ENCODE data around the gene NAA60.
A peak's percentile ranks its signal among the peaks of the same experiment; 100 is the strongest.
"Not testable (repeated sequence)": the region's sequence is repeated elsewhere in the genome, so short reads cannot be mapped to it uniquely, and the experiment has no call there.

NAA60 gene

GRCh38 chr16:3518986-3519348 lies 75.5 kb downstream of the NAA60 start:
- H3K4me1 ChIP-seq, result no peaks in the 10 kb centered on the region
- no peak for DNase-seq (ENCODE audit: low spot score in 2 of 2)
- H3K9me3 ChIP-seq, result no peaks in the 10 kb centered on the region
- no peaks in the 10 kb centered on the region for H3K27me3 ChIP-seq (ENCODE audit: low read depth)
- no peaks in the 10 kb centered on the region; the same call in none of the 2 replicates for H3K36me3 ChIP-seq (replicated peaks)
- H3K4me3 ChIP-seq, result no peak overlapping the region
- in situ Hi-C loops (cut with MboI; ENCODE audit: low sequenced_read_pairs), result no loop called here

- Histone ChIP-seq H3K9me3 (no peaks in the 10 kb centered on the region), H3K4me3 (no peak overlapping the region), H3K27me3 (ENCODE audit: low read depth) (no peaks in the 10 kb centered on the region), H3K4me1 (no peaks in the 10 kb centered on the region), H3K36me3 (replicated peaks) (no peaks in the 10 kb centered on the region; the same call in none of the 2 replicates)
- in situ Hi-C loops (cut with MboI; ENCODE audit: low sequenced_read_pairs), result no loop called here
- DNase-seq (ENCODE audit: low spot score in 2 of 2), result no peak
These were observed 76.1 kb downstream of the NAA60 start for GRCh38 chr16:3519581-3519980.

GRCh38 chr16:3520413-3520812 lies 76.9 kb downstream of the NAA60 start:
- Histone ChIP-seq H3K4me1 (no peaks in the 10 kb centered on the region), H3K27me3 (ENCODE audit: low read depth) (no peaks in the 10 kb centered on the region), H3K36me3 (replicated peaks) (no peaks in the 10 kb centered on the region; the same call in none of the 2 replicates), H3K9me3 (no peaks in the 10 kb centered on the region), H3K4me3 (no peak overlapping the region)
- no peak for DNase-seq (ENCODE audit: low spot score in 2 of 2)
- in situ Hi-C loops (cut with MboI; ENCODE audit: low sequenced_read_pairs), result no loop called here

- H3K36me3 ChIP-seq (replicated peaks), result no peaks in the 10 kb centered on the region; the same call in none of the 2 replicates
- no peaks in the 10 kb centered on the region for H3K27me3 ChIP-seq (ENCODE audit: low read depth)
- DNase-seq (ENCODE audit: low spot score in 2 of 2), result no peak
- H3K4me1 ChIP-seq, result no peaks in the 10 kb centered on the region
- no peaks in the 10 kb centered on the region for H3K9me3 ChIP-seq
- in situ Hi-C loops (cut with MboI; ENCODE audit: low sequenced_read_pairs), result no loop called here
- H3K4me3 ChIP-seq, result no peak overlapping the region
These were observed 77.4 kb downstream of the NAA60 start for GRCh38 chr16:3520841-3521240.

- no peak overlapping the region for H3K4me3 ChIP-seq
- no peaks in the 10 kb centered on the region; the same call in none of the 2 replicates for H3K36me3 ChIP-seq (replicated peaks)
- H3K27me3 ChIP-seq (ENCODE audit: low read depth), result no peaks in the 10 kb centered on the region
- in situ Hi-C loops (cut with MboI; ENCODE audit: low sequenced_read_pairs), result no loop called here
- H3K9me3 ChIP-seq, result no peaks in the 10 kb centered on the region
- DNase-seq (ENCODE audit: low spot score in 2 of 2), result no peak
- H3K4me1 ChIP-seq, result no peaks in the 10 kb centered on the region
These were observed 79.8 kb downstream of the NAA60 start for GRCh38 chr16:3523281-3523680.

GRCh38 chr16:3525951-3526350 lies 82.5 kb downstream of the NAA60 start:
- no peaks in the 10 kb centered on the region for H3K27me3 ChIP-seq (ENCODE audit: low read depth)
- H3K9me3 ChIP-seq, result no peaks in the 10 kb centered on the region
- H3K36me3 ChIP-seq (replicated peaks), result peaks cover 8% of the 10 kb centered on the region
- in situ Hi-C loops (cut with MboI; ENCODE audit: low sequenced_read_pairs), result no loop called here
- no peak for DNase-seq (ENCODE audit: low spot score in 2 of 2)
- no peaks in the 10 kb centered on the region for H3K4me1 ChIP-seq
- H3K4me3 ChIP-seq, result no peak overlapping the region

GRCh38 chr16:3527216-3527829 lies 83.8 kb downstream of the NAA60 start:
- H3K9me3 ChIP-seq; in situ Hi-C loops (cut with MboI; ENCODE audit: low sequenced_read_pairs); H3K27me3 ChIP-seq (ENCODE audit: low read depth); H3K36me3 ChIP-seq (replicated peaks); H3K4me1 ChIP-seq; H3K4me3 ChIP-seq: not testable (repeated sequence)
- DNase-seq (ENCODE audit: low spot score in 2 of 2), result peak; percentile 28 to 87

GRCh38 chr16:3528406-3528805 lies 84.9 kb downstream of the NAA60 start:
- H3K36me3 ChIP-seq (replicated peaks), result peaks cover 15% of the 10 kb centered on the region
- H3K4me1 ChIP-seq, result no peaks in the 10 kb centered on the region
- H3K9me3 ChIP-seq, result no peaks in the 10 kb centered on the region
- no peak for DNase-seq (ENCODE audit: low spot score in 2 of 2)
- no peaks in the 10 kb centered on the region for H3K27me3 ChIP-seq (ENCODE audit: low read depth)
- in situ Hi-C loops (cut with MboI; ENCODE audit: low sequenced_read_pairs), result no loop called here
- H3K4me3 ChIP-seq, result no peak overlapping the region

GRCh38 chr16:3529175-3529574 lies 85.7 kb downstream of the NAA60 start:
- no peak for DNase-seq (ENCODE audit: low spot score in 2 of 2)
- Histone ChIP-seq H3K4me3 (no peak overlapping the region), H3K9me3 (no peaks in the 10 kb centered on the region), H3K27me3 (ENCODE audit: low read depth) (no peaks in the 10 kb centered on the region), H3K36me3 (replicated peaks) (peaks cover 15% of the 10 kb centered on the region), H3K4me1 (no peaks in the 10 kb centered on the region)
- in situ Hi-C loops (cut with MboI; ENCODE audit: low sequenced_read_pairs), result no loop called here

- Histone ChIP-seq H3K27me3 (ENCODE audit: low read depth) (no peaks in the 10 kb centered on the region), H3K9me3 (no peaks in the 10 kb centered on the region), H3K36me3 (replicated peaks) (peaks cover 15% of the 10 kb centered on the region), H3K4me3 (no peak overlapping the region), H3K4me1 (no peaks in the 10 kb centered on the region)
- in situ Hi-C loops (cut with MboI; ENCODE audit: low sequenced_read_pairs), result no loop called here
- DNase-seq (ENCODE audit: low spot score in 2 of 2), result no peak
These were observed 87.0 kb downstream of the NAA60 start for GRCh38 chr16:3530371-3530914.

GRCh38 chr16:3532741-3533140 lies 89.3 kb downstream of the NAA60 start:
- H3K9me3 ChIP-seq, result no peaks in the 10 kb centered on the region
- no peak overlapping the region for H3K4me3 ChIP-seq
- no peak for DNase-seq (ENCODE audit: low spot score in 2 of 2)
- in situ Hi-C loops (cut with MboI; ENCODE audit: low sequenced_read_pairs), result no loop called here
- no peaks in the 10 kb centered on the region for H3K27me3 ChIP-seq (ENCODE audit: low read depth)
- no peaks in the 10 kb centered on the region for H3K4me1 ChIP-seq
- H3K36me3 ChIP-seq (replicated peaks), result peaks cover 24% of the 10 kb centered on the region

GRCh38 chr16:3534126-3534525 lies 90.6 kb downstream of the NAA60 start:
- no peak for DNase-seq (ENCODE audit: low spot score in 2 of 2)
- H3K9me3 ChIP-seq, result no peaks in the 10 kb centered on the region
- peaks cover 19% of the 10 kb centered on the region for H3K36me3 ChIP-seq (replicated peaks)
- no peaks in the 10 kb centered on the region for H3K27me3 ChIP-seq (ENCODE audit: low read depth)
- H3K4me3 ChIP-seq, result no peak overlapping the region
- in situ Hi-C loops (cut with MboI; ENCODE audit: low sequenced_read_pairs), result no loop called here
- no peaks in the 10 kb centered on the region for H3K4me1 ChIP-seq

GRCh38 chr16:3536271-3536731 lies 92.8 kb downstream of the NAA60 start:
- H3K9me3 ChIP-seq, result no peaks in the 10 kb centered on the region
- no peaks in the 10 kb centered on the region for H3K4me1 ChIP-seq
- H3K4me3 ChIP-seq, result no peak overlapping the region
- no peaks in the 10 kb centered on the region for H3K27me3 ChIP-seq (ENCODE audit: low read depth)
- peaks cover 19% of the 10 kb centered on the region for H3K36me3 ChIP-seq (replicated peaks)
- in situ Hi-C loops (cut with MboI; ENCODE audit: low sequenced_read_pairs), result no loop called here
- no peak for DNase-seq (ENCODE audit: low spot score in 2 of 2)

Data from HAP-1 (cell line).